Stimulated activated CD4-positive, alpha-beta T cell treated with anti-CD3 and anti-CD28 coated beads, Interleukin-15, amount 100 ng/mL, for 24 hours (primary cell): ENCODE measurements around the gene TSR1.

Experiments used
- DNase-seq: peaks from one replicate; pipeline ENCODE4 v3.0.0-alpha.2; 2020

TSR1 gene

GRCh38 chr17:2275722-2276121, 60.5 kb downstream of the TSR1 start:
- no peak for DNase-seq

GRCh38 chr17:2274414-2274813, 61.8 kb downstream of the TSR1 start:
- DNase-seq, result no peak
